ENCODE measurements around the gene HAL.
"Not testable (repeated sequence)": the region's sequence is repeated elsewhere in the genome, so short reads cannot be mapped to it uniquely, and the experiment has no call there.

GRCh38 chr12:95969116-95969515, 27.0 kb downstream of the HAL start:
- not testable (repeated sequence) for TF ChIP-seq YY1 (IDR thresholded peaks at IDR 0.05; ENCODE audit: insufficient read depth, insufficient read length); ZNF274 (IDR thresholded peaks at IDR 0.05; ENCODE audit: low read depth, low read length); SUZ12 (IDR thresholded peaks at IDR 0.05; ENCODE audit: extremely low read depth, insufficient read depth, insufficient read length)
